GM12874 (cell line): Measurements from ENCODE around the gene INO80B.

Experiments used
- TF ChIP-seq, protein P1 (sequence below): IDR thresholded peaks from 2 replicates; pipeline ENCODE4 v1.5.1; 2011; ENCODE audit warnings: low read depth, mild to moderate bottlenecking, control low read depth, low read length, moderate library complexity; ENCODE audit not compliant: insufficient read depth

Gene INO80B

GRCh38 chr2:74461187-74462053, 6.5 kb downstream of the INO80B start:
- TF ChIP-seq, protein P1, sequence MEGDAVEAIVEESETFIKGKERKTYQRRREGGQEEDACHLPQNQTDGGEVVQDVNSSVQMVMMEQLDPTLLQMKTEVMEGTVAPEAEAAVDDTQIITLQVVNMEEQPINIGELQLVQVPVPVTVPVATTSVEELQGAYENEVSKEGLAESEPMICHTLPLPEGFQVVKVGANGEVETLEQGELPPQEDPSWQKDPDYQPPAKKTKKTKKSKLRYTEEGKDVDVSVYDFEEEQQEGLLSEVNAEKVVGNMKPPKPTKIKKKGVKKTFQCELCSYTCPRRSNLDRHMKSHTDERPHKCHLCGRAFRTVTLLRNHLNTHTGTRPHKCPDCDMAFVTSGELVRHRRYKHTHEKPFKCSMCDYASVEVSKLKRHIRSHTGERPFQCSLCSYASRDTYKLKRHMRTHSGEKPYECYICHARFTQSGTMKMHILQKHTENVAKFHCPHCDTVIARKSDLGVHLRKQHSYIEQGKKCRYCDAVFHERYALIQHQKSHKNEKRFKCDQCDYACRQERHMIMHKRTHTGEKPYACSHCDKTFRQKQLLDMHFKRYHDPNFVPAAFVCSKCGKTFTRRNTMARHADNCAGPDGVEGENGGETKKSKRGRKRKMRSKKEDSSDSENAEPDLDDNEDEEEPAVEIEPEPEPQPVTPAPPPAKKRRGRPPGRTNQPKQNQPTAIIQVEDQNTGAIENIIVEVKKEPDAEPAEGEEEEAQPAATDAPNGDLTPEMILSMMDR, result no peak

- TF ChIP-seq, protein P1, result no peak
Measured at GRCh38 chr2:74462054-74462785, 7.3 kb downstream of the INO80B start.

- TF ChIP-seq, protein P1, result no peak
Measured at GRCh38 chr2:74462786-74463105, 7.9 kb downstream of the INO80B start.

- TF ChIP-seq, protein P1, result no peak
Measured at GRCh38 chr2:74464406-74464805, 9.5 kb downstream of the INO80B start.

GRCh38 chr2:74471332-74472065, 16.6 kb downstream of the INO80B start:
- TF ChIP-seq, protein P1, result no peak

DNA sequence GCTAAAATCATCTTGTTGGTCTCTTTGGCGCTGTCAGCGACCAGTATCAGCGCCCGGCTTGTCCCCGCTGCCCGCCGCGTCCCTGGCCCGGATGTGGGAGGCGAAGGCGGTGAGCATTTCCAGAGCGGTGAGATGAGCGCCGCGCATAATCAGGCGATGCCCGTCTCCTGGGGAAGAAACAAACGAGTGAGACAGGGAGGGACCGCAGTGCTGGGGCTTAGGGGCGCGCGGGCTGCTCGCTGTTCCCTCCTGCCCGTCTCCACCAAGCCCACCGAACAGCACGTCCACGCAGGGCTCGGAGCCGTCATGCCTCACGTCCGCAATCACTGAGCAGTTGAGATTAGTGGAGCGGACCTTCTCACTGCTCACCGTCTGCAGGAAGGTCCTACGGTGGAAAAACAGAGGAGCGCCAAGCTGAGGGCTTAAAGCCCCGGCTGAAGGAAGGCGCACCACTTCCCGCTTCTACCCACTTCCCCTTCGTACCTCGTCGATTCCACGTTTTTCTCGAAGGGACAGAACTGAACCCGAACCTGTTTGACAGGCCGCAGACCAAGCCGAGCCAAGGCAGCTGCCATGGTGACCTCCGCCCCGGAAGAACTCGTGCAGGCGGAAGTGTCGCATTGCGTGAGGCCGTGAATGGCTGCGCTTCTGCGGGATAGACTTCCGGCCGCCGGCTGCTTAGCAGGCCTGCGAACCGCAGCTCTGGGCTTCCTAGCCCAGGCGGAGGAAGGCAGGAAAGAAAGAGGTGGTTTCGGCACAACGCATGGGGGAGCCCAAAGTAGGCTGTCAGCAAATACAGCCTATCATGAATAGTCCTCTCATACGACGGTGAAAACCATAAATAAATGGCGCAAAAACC, 17.4 kb downstream of the INO80B start, which contains the start of gene MRPL53:
MRPL53 (minus strand) TSS at position 595 of the 859 bp plus-strand sequence; CDS start at position 575, 20 bp downstream.
- TF ChIP-seq, protein P1, result no peak
